Measurements from ENCODE around the gene COBL.

- TF ChIP-seq CTCF (IDR thresholded peaks at IDR 0.05) = no peak
- no peak for TF ChIP-seq POLR2AphosphoS5 (IDR thresholded peaks at IDR 0.05)
Observed at GRCh38 chr7:51046482-51046881, 270.1 kb downstream of the COBL start.

Data from suprapubic skin (tissue), 3 donors.